22Rv1 (cell line): ENCODE results near the gene MYD88.

ENCODE experiments used
- H3K27ac ChIP-seq: fragments of 450-650 bp; 2 replicates; pipeline ENCODE4 v1.5.1; 2017
- ZFX ChIP-seq: fragments of 450-650 bp; IDR thresholded peaks from 2 replicates; pipeline ENCODE4 v1.6.1; 2017; ENCODE audit warnings: antibody characterized with exemption, borderline replicate concordance
- TF ChIP-seq, protein P1 (sequence below): fragments of 450-650 bp; IDR thresholded peaks from 2 replicates; pipeline ENCODE4 v1.5.1; 2017; ENCODE audit warnings: mild to moderate bottlenecking

The MYD88 gene

DNA sequence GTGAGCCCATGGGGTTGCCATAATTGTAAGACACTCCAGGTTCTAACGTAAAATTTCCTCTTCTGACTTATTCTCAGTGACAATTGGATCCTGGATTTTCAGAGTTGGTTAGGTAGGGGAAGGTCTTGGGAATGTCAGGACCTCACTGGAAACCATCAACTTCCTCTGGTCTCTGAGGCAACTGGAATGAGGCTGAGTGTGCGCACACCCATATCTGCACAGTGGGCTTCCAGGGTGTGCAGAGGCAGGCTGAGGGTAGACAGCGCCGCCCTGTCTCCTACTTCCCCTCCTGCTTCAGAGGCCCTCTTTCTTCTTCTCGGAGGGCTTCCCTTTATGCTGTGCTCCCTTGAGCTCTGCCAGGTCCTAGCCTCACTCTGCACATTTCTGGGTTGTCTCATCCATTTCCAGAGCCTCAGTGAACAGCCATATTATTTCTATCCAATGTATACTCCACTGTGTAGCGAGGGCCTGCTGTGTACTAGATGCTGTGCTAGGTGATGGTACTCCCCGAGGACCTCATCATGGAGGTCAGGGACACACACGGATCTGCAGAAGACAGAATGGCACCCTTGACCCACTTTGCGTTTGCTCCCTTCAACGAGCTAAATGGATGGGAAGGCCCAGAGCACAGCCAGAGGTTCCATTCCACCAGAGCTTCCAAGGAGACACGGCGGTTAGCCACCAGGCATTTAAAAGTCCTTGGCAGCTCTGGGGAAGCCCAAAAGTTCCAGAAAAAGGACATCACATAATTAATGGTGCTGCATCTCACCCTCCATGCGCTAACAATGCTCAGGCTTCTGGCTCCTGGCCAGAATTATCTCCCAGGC is 19.8 kb upstream of the MYD88 start:
- H3K27ac ChIP-seq = 0 out of 2 replicates have a peak overlapping the region, but pooled peaks have one; percentile 8

DNA sequence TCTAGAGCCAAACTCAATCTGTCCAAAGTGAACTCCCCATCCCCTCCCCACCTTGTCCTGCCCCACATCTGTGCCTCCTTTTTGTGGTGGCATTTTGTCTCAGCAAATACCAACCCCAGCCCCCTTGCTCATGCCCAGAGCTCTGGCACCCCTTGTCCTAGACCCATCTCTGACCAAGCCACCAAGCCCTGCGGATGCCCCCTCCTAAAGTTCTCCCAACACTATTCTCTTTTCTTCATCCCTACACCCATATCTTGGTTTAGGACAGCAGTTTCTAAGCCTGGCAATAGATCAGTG is 19.3 kb upstream of the MYD88 start:
- no peak overlapping the region for H3K27ac ChIP-seq
- no peak for TF ChIP-seq ZFX
- TF ChIP-seq, protein P1, sequence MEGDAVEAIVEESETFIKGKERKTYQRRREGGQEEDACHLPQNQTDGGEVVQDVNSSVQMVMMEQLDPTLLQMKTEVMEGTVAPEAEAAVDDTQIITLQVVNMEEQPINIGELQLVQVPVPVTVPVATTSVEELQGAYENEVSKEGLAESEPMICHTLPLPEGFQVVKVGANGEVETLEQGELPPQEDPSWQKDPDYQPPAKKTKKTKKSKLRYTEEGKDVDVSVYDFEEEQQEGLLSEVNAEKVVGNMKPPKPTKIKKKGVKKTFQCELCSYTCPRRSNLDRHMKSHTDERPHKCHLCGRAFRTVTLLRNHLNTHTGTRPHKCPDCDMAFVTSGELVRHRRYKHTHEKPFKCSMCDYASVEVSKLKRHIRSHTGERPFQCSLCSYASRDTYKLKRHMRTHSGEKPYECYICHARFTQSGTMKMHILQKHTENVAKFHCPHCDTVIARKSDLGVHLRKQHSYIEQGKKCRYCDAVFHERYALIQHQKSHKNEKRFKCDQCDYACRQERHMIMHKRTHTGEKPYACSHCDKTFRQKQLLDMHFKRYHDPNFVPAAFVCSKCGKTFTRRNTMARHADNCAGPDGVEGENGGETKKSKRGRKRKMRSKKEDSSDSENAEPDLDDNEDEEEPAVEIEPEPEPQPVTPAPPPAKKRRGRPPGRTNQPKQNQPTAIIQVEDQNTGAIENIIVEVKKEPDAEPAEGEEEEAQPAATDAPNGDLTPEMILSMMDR = no peak

More for the DNA sequence above, 19.8 kb upstream of the MYD88 start:
- no peak for TF ChIP-seq ZFX
- TF ChIP-seq, protein P1 = no peak

DNA sequence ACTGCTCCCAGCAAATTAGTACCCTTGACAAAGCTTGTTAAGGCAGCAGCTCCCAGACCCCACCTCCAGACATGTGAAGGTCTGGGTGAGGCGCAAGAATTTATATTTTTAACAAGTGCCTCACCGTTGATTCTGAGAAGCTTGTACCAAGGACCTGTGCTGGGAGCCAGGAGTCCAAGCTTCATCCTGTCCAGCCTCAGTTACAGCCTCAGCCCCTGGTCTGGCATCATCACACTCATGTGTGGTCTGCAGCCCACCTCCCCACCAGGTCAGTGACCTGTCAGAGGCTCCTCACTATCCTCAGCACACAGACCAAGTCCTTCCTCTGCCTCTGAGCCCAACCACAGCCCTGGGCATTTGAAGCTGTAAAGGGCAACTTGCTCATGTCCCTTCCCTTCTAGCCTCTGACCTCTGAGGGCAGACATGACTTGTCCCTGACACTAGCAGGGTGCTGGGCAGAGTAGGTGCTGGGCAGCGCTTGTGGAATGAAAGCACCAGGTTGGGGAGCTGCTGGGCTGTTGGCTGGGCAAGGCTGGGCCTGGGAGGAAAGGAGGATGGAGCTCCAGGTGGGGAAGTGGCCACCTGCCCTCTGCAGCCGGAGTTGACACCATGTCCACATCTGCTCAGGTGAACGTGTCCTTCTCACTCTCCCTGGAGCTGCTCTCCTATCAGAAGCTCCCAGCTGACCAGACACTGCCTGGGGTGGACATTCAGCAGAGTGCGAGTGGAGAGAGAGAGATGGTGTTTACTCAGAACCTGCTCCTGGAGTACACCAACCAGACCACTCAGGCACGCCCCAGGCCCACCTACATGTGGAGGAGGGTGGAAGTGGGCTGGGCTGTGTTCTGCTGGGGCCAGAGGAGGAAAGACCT is 18.4 kb upstream of the MYD88 start:
- H3K27ac ChIP-seq = no peak overlapping the region
- TF ChIP-seq, protein P1 = no peak
- no peak for TF ChIP-seq ZFX

DNA sequence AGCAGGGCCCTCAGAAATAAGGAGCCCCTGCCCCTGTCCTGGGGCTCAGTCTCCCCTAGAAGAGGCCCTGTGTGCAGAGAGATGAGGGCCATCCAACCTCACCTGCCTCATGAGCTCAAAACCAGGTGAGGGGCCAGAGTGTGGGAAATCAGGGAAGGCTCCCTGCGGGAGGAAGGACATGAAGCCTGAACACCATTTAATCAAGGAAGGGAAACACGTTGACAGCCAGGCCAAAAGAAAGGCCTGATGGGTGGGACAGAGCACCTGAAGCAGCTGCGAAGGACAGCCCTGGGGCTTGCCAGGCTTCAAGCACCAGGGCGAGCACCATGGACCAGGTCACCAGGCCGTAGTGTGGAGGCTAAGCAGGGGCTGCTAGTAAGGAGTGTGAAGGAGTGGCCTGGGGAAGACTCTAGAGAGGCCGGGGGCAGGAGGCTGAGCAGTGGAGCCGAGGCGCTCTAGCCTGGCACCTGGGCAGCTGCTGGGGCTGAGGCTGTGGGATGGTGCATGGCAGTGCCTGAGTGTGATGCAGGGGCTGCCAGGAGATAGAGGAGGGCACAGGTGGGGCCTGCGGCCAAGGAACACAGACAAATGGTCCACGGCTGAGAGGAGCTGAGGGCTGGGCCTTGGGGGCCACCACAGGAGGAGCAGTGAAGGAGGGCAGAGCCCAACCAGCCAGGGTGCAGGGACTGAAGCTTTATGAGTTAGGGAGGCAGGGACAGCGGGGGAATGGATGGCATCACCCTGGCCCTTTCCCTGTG is 17.6 kb upstream of the MYD88 start:
- H3K27ac ChIP-seq = no peak overlapping the region
- no peak for TF ChIP-seq ZFX
- TF ChIP-seq, protein P1 = no peak

DNA sequence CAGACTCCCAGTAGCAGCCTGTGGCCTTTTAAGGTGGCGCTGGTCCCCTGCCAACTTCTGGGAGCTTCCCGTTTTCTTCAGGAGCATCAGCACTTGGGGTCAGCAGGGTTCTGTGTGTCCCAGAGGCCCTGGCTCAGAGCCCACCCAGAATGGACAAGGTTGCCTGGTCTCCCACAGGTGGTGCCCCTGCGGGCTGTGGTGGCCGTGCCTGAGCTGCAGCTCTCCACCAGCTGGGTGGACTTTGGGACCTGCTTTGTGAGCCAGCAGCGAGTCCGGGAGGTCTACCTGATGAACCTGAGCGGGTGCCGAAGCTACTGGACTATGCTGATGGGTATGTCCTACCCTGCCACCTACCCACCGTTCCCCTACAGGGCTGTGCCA is 17.0 kb upstream of the MYD88 start:
- H3K27ac ChIP-seq = no peak overlapping the region
- TF ChIP-seq, protein P1 = no peak
- no peak for TF ChIP-seq ZFX

DNA sequence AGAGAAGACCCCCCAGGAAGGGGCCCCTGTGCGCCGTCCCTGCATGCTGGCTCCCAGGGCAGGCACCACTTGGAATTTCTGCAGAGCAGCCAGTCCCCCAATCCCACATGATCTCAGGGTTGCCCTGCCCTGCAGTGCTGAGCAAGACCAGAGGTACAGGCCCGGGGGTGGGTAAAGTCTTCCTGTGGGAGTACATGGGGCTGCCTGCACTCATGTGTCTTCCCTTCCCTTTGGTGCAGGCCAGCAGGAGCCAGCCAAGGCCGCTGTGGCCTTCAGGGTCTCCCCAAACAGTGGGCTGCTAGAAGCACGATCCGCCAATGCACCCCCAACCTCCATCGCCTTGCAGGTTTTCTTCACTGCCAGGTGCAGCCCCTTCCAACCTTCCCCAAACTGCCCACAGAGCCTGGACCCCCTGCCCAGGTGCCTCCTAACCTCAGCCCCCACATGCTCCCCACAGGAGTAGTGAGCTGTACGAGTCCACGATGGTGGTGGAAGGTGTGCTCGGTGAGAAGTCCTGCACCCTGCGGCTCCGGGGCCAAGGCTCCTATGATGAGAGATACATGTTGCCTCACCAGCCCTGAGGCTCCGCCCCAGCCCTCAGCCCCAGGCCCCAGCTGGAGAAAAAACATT is 16.5 kb upstream of the MYD88 start:
- TF ChIP-seq, protein P1 = no peak
- TF ChIP-seq ZFX = no peak
- no peak overlapping the region for H3K27ac ChIP-seq
